Left cardiac atrium (tissue), 4 donors: ENCODE results near the gene SMYD3. TPM values are rescaled to one million over a fixed set of nuclear protein-coding genes. Genes with fewer than 3 reads are reported as not detected.

ENCODE experiments used
- ATAC-seq, 2 donors: fragments of 200-7000 bp; cut with Tn5 transposase; one replicate each; pipeline ENCODE4 v1.9.1; 2020; ENCODE audit warnings: mild to moderate bottlenecking in 2 of 2, moderate library complexity in 2 of 2
- DNase-seq: peaks from one replicate; pipeline ENCODE4 v3.0.0-alpha.2; 2020
- intact Hi-C, 2 donors: fragments of 100-400 bp; cut with DNase I; formaldehyde crosslinking; loops; one replicate each; pipeline versions ENCODE4 v1.14.1 to v1.15.1; 2022 to 2023
- total RNA-seq, 2 donors: library from RNA; stranded (reverse); fragmentation: NEBNext Ultra II Directional; extraction: Animal tissue kit (Norgen Biotek cat#: 25700); gene quantifications; one replicate each; pipeline ENCODE4 v1.2.1, GENCODE V29; 2021
- donor health status: DM: no; HTN: yes; CAD: no.
- donor health status: DM: no; HTN: yes; CAD: no; lungs with severe emphysema.
- donor health status: DM: yes; HTN: yes; CAD: no.
- donor health status: Dilated cardiomyopathy.

The SMYD3 gene
- total RNA-seq, 2 donors from 2014 or later, result 6.5 to 11.9 TPM

- ATAC-seq, result no peak
- intact Hi-C loops, result no loop called here
- DNase-seq, result no peak
Observed at GRCh38 chr1:245814651-245815050, 692.4 kb downstream of the SMYD3 start.

GRCh38 chr1:245812278-245812677 lies 694.8 kb downstream of the SMYD3 start:
- intact Hi-C loops, result no loop called here
- ATAC-seq (no peak), DNase-seq (no peak)

GRCh38 chr1:245810789-245811337 lies 696.2 kb downstream of the SMYD3 start:
- ATAC-seq (no peak), DNase-seq (no peak)
- intact Hi-C loops, result no loop called here

- DNase-seq (no peak), ATAC-seq (no peak)
- intact Hi-C loops, result no loop called here
Observed at GRCh38 chr1:245810181-245810769, 696.8 kb downstream of the SMYD3 start.

GRCh38 chr1:245809361-245809760 lies 697.7 kb downstream of the SMYD3 start:
- intact Hi-C loops, result no loop called here
- DNase-seq (no peak), ATAC-seq (no peak)

- DNase-seq, result no peak
- intact Hi-C loops, result no loop called here
- ATAC-seq, result no peak
Observed at GRCh38 chr1:245807954-245808719, 698.9 kb downstream of the SMYD3 start.

- no peak for DNase-seq
- intact Hi-C loops, result no loop called here
- ATAC-seq, result no peak
Observed at GRCh38 chr1:245807306-245807705, 699.8 kb downstream of the SMYD3 start.

GRCh38 chr1:245805532-245805931 lies 701.5 kb downstream of the SMYD3 start:
- ATAC-seq (no peak), DNase-seq (no peak)
- intact Hi-C loops, result no loop called here

- DNase-seq (no peak), ATAC-seq (no peak)
- intact Hi-C loops, result no loop called here
Observed at GRCh38 chr1:245804696-245805095, 702.4 kb downstream of the SMYD3 start.

GRCh38 chr1:245803666-245804037 lies 703.4 kb downstream of the SMYD3 start:
- DNase-seq, result no peak
- intact Hi-C loops, result no loop called here

GRCh38 chr1:245802941-245803665 lies 704.0 kb downstream of the SMYD3 start:
- no peak for ATAC-seq
- DNase-seq, result no peak
- intact Hi-C loops, result no loop called here

More at GRCh38 chr1:245803666-245804037, 703.4 kb downstream of the SMYD3 start:
- ATAC-seq, result no peak

GRCh38 chr1:245800901-245801605 lies 706.0 kb downstream of the SMYD3 start:
- intact Hi-C loops, result no loop called here
- ATAC-seq (no peak), DNase-seq (no peak)

GRCh38 chr1:245798349-245798711 lies 708.7 kb downstream of the SMYD3 start:
- intact Hi-C loops, result no loop called here
- ATAC-seq (no peak), DNase-seq (no peak)

GRCh38 chr1:245797592-245798348 lies 709.3 kb downstream of the SMYD3 start:
- ATAC-seq (no peak), DNase-seq (no peak)
- intact Hi-C loops, result no loop called here

- ATAC-seq (peak; percentile 74 to 89), DNase-seq (no peak)
- intact Hi-C loops, result no loop called here
Observed at GRCh38 chr1:245791410-245792312, 715.4 kb downstream of the SMYD3 start.

GRCh38 chr1:245790441-245790840 lies 716.6 kb downstream of the SMYD3 start:
- ATAC-seq, result peak in 1 of 2 donors; percentile 47
- DNase-seq, result no peak
- intact Hi-C loops, result no loop called here

GRCh38 chr1:245788886-245789285 lies 718.2 kb downstream of the SMYD3 start:
- no peak for ATAC-seq

GRCh38 chr1:245788269-245788668 lies 718.8 kb downstream of the SMYD3 start:
- DNase-seq (no peak), ATAC-seq (peak in 1 of 2 donors; percentile 58)
- intact Hi-C loops, result no loop called here

More at GRCh38 chr1:245788886-245789285, 718.2 kb downstream of the SMYD3 start:
- intact Hi-C loops, result no loop called here
- no peak for DNase-seq
